HEK293 (cell line): Measurements from ENCODE around the gene LECT2.

Experiments
- CTCF ChIA-PET: fragments of 350-600 bp; formaldehyde crosslinking; extraction: SDS; loops from one replicate; lab custom pipeline; 2021; ENCODE audit warnings: antibody characterized with exemption; lab: Yijun Ruan, JAX
- POLR2A ChIA-PET: fragments of 300-600 bp; formaldehyde crosslinking; extraction: SDS; loops from one replicate; lab custom pipeline; 2020; ENCODE audit warnings: antibody characterized with exemption, inconsistent platforms; lab: Yijun Ruan, JAX
- H3K27ac ChIP-seq: fragments of 200-500 bp; sonication (Bioruptor generic); 2 replicates; pipeline ENCODE4 v1.5.1; 2014; ENCODE audit warnings: low read depth, low read length, control low read depth, inconsistent platforms; ENCODE audit errors: extremely low read depth
- H3K36me3 ChIP-seq, 2 experiments: fragments of 200-500 bp in 1 of 2; sonication (Bioruptor generic) in 1 of 2; 1 replicate in 1 of 2; 2 replicates in 1 of 2; pipeline ENCODE4 v1.5.1; 2014 to 2017; ENCODE audit warnings: inconsistent platforms in 2 of 2, low read length in 2 of 2; ENCODE audit not compliant: control insufficient read depth in 2 of 2, insufficient read depth in 1 of 2
- H3K4me1 ChIP-seq: fragments of 200-500 bp; sonication (Bioruptor generic); 2 replicates; pipeline ENCODE4 v1.5.1; 2014; ENCODE audit warnings: mild to moderate bottlenecking, low read length, inconsistent platforms; ENCODE audit not compliant: control insufficient read depth, insufficient read depth
- H3K4me3 ChIP-seq: 2 replicates; pipeline ENCODE4 v1.5.1; 2011; ENCODE audit warnings: low read depth, mild to moderate bottlenecking, control low read depth, low read length, moderate library complexity
- H3K9me3 ChIP-seq: fragments of 200-500 bp; sonication (Bioruptor generic); 2 replicates; pipeline ENCODE4 v1.5.1; 2014; ENCODE audit warnings: low read depth, low read length, inconsistent platforms; ENCODE audit not compliant: control insufficient read depth, insufficient read depth
- ATF2 ChIP-seq: fragments of 450-650 bp; formaldehyde crosslinking; IDR thresholded peaks from 2 replicates; pipeline ENCODE4 v1.5.1; 2016; ENCODE audit warnings: missing biosample characterization, missing genetic modification characterization, low read depth
- BCL11A ChIP-seq: fragments of 450-650 bp; formaldehyde crosslinking; IDR thresholded peaks from 2 replicates; pipeline ENCODE4 v1.5.1; 2016; ENCODE audit warnings: low read depth, missing biosample characterization, missing genetic modification characterization
- EGR2 ChIP-seq: fragments of 450-650 bp; formaldehyde crosslinking; IDR thresholded peaks from 2 replicates; pipeline ENCODE4 v1.5.1; 2016; ENCODE audit warnings: low read depth, missing biosample characterization, missing genetic modification characterization
- INSM2 ChIP-seq: fragments of 450-650 bp; formaldehyde crosslinking; IDR thresholded peaks from 2 replicates; pipeline ENCODE4 v1.5.1; 2016; ENCODE audit warnings: missing biosample characterization, missing genetic modification characterization
- KLF16 ChIP-seq: fragments of 450-650 bp; formaldehyde crosslinking; IDR thresholded peaks from 2 replicates; pipeline ENCODE4 v1.5.1; 2017; ENCODE audit warnings: missing biosample characterization, missing genetic modification characterization
- OVOL3 ChIP-seq: fragments of 450-650 bp; formaldehyde crosslinking; IDR thresholded peaks from 2 replicates; pipeline ENCODE4 v1.5.1; 2016; ENCODE audit warnings: missing biosample characterization, missing genetic modification characterization
- PBX3 ChIP-seq: sonication (generic); formaldehyde crosslinking; IDR thresholded peaks from 2 replicates; pipeline ENCODE4 v1.8.1; 2022; ENCODE audit warnings: mild to moderate bottlenecking, moderate library complexity, missing genetic modification reagents
- PRDM10 ChIP-seq: fragments of 450-650 bp; formaldehyde crosslinking; IDR thresholded peaks from 2 replicates; pipeline ENCODE4 v1.5.1; 2016; ENCODE audit warnings: missing biosample characterization, missing genetic modification characterization
- SP2 ChIP-seq: fragments of 450-650 bp; formaldehyde crosslinking; IDR thresholded peaks from 2 replicates; pipeline ENCODE4 v1.5.1; 2016; ENCODE audit warnings: missing biosample characterization, missing genetic modification characterization
- ZBTB44 ChIP-seq: fragments of 450-650 bp; IDR thresholded peaks from 2 replicates; pipeline ENCODE4 v1.5.1; 2018; ENCODE audit warnings: missing biosample characterization, mild to moderate bottlenecking, missing genetic modification characterization
- ZNF221 ChIP-seq: fragments of 450-650 bp; formaldehyde crosslinking; IDR thresholded peaks from 2 replicates; pipeline ENCODE4 v1.5.1; 2017; ENCODE audit warnings: missing biosample characterization, missing genetic modification characterization, borderline replicate concordance
- ZNF311 ChIP-seq: fragments of 450-650 bp; formaldehyde crosslinking; IDR thresholded peaks from 2 replicates; pipeline ENCODE4 v1.5.1; 2017; ENCODE audit warnings: missing biosample characterization, missing genetic modification characterization, borderline replicate concordance
- ZNF335 ChIP-seq: fragments of 450-650 bp; formaldehyde crosslinking; conservative IDR thresholded peaks from 2 replicates; pipeline ENCODE4 v1.5.1; 2016; ENCODE audit warnings: missing biosample characterization, missing genetic modification characterization
- ZNF350 ChIP-seq: fragments of 450-650 bp; formaldehyde crosslinking; IDR thresholded peaks from 2 replicates; pipeline ENCODE4 v1.5.0; 2017; ENCODE audit warnings: missing biosample characterization, mild to moderate bottlenecking, missing genetic modification characterization
- ZNF354C ChIP-seq: fragments of 450-650 bp; formaldehyde crosslinking; IDR thresholded peaks from 2 replicates; pipeline ENCODE4 v1.5.1; 2016; ENCODE audit warnings: missing biosample characterization, missing genetic modification characterization, low read depth, borderline replicate concordance
- ZNF510 ChIP-seq: fragments of 450-650 bp; formaldehyde crosslinking; IDR thresholded peaks from 2 replicates; pipeline ENCODE4 v1.5.1; 2018; ENCODE audit warnings: mild to moderate bottlenecking, missing genetic modification characterization, missing biosample characterization; ENCODE audit not compliant: insufficient replicate concordance
- ZNF549 ChIP-seq: fragments of 450-650 bp; IDR thresholded peaks from 2 replicates; pipeline ENCODE4 v1.5.1; 2018; ENCODE audit warnings: missing biosample characterization, missing genetic modification characterization, mild to moderate bottlenecking, inconsistent platforms, moderate library complexity
- ZNF670 ChIP-seq: fragments of 450-650 bp; formaldehyde crosslinking; IDR thresholded peaks from 2 replicates; pipeline ENCODE4 v1.5.1; 2016; ENCODE audit warnings: missing biosample characterization, missing genetic modification characterization, low read depth
- ZNF707 ChIP-seq: fragments of 450-650 bp; formaldehyde crosslinking; IDR thresholded peaks from 2 replicates; pipeline ENCODE4 v1.5.1; 2016; ENCODE audit warnings: missing biosample characterization, missing genetic modification characterization
- ZNF792 ChIP-seq: fragments of 450-650 bp; formaldehyde crosslinking; IDR thresholded peaks from 2 replicates; pipeline ENCODE4 v1.5.1; 2016; ENCODE audit warnings: missing biosample characterization, missing genetic modification characterization

Gene LECT2

GRCh38 chr5:135975122-135975521, 20.3 kb upstream of the LECT2 start:
- CTCF ChIA-PET: interaction anchor here (0.6 to 2.6 kb wide), 3 partner anchors 30 to 1873 kb away, joined by 3 to 10 read pairs (median 3); no protein-coding TSS in a partner anchor
- TF ChIP-seq ZBTB44 (tag by site-specific recombination) (no peak), KLF16 (tag by site-specific recombination) (no peak), ZNF221 (tag by site-specific recombination) (no peak), ZNF792 (tag by site-specific recombination) (no peak), ATF2 (no peak)
- no peaks in the 10 kb centered on the region for H3K4me1 ChIP-seq
- POLR2A ChIA-PET: no interaction called here
- no peaks in the 10 kb centered on the region for H3K9me3 ChIP-seq
- no peak overlapping the region for H3K27ac ChIP-seq
- no peaks in the 10 kb centered on the region for H3K36me3 ChIP-seq
- H3K4me3 ChIP-seq: no peak overlapping the region

- no peaks in the 10 kb centered on the region for H3K36me3 ChIP-seq
- TF ChIP-seq ZNF510 (tag by site-specific recombination): no peak
- TF ChIP-seq ZNF354C (tag by site-specific recombination): no peak
- no peak for TF ChIP-seq ZNF707 (tag by site-specific recombination)
- no peaks in the 10 kb centered on the region for H3K9me3 ChIP-seq
- no peak overlapping the region for H3K27ac ChIP-seq
- ChIA-PET CTCF (interaction anchor here (1.5 to 2.6 kb wide), 2 partner anchors 29 to 83 kb away, joined by 4 to 10 read pairs; no protein-coding TSS in a partner anchor), POLR2A (no interaction called here)
- no peaks in the 10 kb centered on the region for H3K4me1 ChIP-seq
- H3K4me3 ChIP-seq: no peak overlapping the region
These were observed 19.3 kb upstream of the LECT2 start for GRCh38 chr5:135974021-135974600.

GRCh38 chr5:135973323-135974020, 18.7 kb upstream of the LECT2 start:
- Histone ChIP-seq H3K36me3 (no peaks in the 10 kb centered on the region), H3K27ac (no peak overlapping the region), H3K9me3 (no peaks in the 10 kb centered on the region), H3K4me3 (no peak overlapping the region), H3K4me1 (no peaks in the 10 kb centered on the region)
- CTCF ChIA-PET: interaction anchor here (1.5 kb wide), 1 partner anchor 84 kb away, joined by 4 read pairs; no protein-coding TSS in a partner anchor
- POLR2A ChIA-PET: no interaction called here
- TF ChIP-seq ZNF549 (tag by site-specific recombination) (no peak), BCL11A (tag by site-specific recombination) (no peak), PBX3 (CRISPR knock-in tag) (no peak), SP2 (tag by site-specific recombination) (no peak), ZNF311 (tag by site-specific recombination) (no peak), ZNF335 (tag by site-specific recombination) (no peak), OVOL3 (tag by site-specific recombination) (no peak), EGR2 (tag by site-specific recombination) (no peak), INSM2 (tag by site-specific recombination) (no peak), ZNF670 (no peak), PRDM10 (tag by site-specific recombination) (no peak), ZNF350 (tag by site-specific recombination) (no peak)
